NB4 (cell line): ENCODE data around the gene KIAA1586.

Experiments used
- DNase-seq: peaks from one replicate; pipeline ENCODE4 v3.0.0; 2010; ENCODE audit warnings: low read depth
- H3K4me3 ChIP-seq: one replicate; pipeline ENCODE4 v1.5.1; 2011; ENCODE audit warnings: mild to moderate bottlenecking, low read depth, low read length, moderate library complexity
- MAX ChIP-seq: IDR thresholded peaks from 2 replicates; pipeline ENCODE4 v1.6.1; 2011; ENCODE audit warnings: low read depth, low read length
- MYC ChIP-seq: IDR thresholded peaks from 2 replicates; pipeline ENCODE4 v1.6.1; 2011; ENCODE audit warnings: low read depth, low read length
- POLR2A ChIP-seq: IDR thresholded peaks from 2 replicates; pipeline ENCODE4 v1.6.1; 2011; ENCODE audit warnings: mild to moderate bottlenecking; ENCODE audit not compliant: insufficient read length; ENCODE audit errors: extremely low read depth
- TF ChIP-seq, protein P1 (sequence below): IDR thresholded peaks from one replicate; pipeline ENCODE4 v1.5.1; 2012; ENCODE audit warnings: low read depth, low read length

KIAA1586 gene

DNA sequence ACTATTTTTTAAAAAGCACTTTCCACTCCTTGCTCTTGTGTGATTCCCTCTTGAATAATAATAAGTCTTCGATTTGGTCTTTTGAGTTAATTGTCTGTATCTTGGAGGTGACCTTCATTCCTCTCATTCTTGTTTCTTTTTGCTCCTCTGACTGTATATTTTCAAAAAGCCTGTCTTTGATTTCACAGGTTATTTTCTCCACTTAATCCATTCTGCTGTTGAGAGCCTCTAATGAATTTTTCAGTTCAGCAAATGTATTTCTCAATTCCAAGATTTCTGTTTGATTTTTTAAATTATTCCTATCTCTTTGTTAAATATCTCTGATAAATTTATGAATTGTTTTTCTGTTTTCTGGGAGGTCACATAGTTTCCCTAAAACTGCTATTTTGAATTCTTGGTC is 21.7 kb upstream of the KIAA1586 start:
- no peak overlapping the region for H3K4me3 ChIP-seq
- DNase-seq: no peak
- TF ChIP-seq MYC (no peak), POLR2A (no peak), MAX (no peak)
- TF ChIP-seq, protein P1, sequence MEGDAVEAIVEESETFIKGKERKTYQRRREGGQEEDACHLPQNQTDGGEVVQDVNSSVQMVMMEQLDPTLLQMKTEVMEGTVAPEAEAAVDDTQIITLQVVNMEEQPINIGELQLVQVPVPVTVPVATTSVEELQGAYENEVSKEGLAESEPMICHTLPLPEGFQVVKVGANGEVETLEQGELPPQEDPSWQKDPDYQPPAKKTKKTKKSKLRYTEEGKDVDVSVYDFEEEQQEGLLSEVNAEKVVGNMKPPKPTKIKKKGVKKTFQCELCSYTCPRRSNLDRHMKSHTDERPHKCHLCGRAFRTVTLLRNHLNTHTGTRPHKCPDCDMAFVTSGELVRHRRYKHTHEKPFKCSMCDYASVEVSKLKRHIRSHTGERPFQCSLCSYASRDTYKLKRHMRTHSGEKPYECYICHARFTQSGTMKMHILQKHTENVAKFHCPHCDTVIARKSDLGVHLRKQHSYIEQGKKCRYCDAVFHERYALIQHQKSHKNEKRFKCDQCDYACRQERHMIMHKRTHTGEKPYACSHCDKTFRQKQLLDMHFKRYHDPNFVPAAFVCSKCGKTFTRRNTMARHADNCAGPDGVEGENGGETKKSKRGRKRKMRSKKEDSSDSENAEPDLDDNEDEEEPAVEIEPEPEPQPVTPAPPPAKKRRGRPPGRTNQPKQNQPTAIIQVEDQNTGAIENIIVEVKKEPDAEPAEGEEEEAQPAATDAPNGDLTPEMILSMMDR: no peak

DNA sequence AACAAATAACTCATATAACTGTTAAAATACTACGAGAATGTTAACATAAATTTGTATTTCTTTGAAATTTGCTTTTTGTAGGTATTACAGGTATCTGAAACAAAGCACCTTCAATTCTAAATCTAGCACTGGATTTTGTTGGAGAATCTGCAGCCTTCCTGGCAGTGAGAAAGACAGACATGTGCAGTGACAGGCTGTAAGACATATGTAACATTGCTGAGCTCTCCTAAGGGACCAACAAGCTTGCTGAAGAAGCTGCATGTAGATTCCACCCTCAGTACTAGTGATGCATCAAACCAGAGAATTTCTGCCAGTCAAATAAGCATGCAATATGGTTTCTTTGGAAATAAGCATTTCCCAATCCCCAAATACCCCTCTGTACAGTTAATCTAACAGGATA is 20.5 kb upstream of the KIAA1586 start:
- no peak for DNase-seq
- H3K4me3 ChIP-seq: no peak overlapping the region
- TF ChIP-seq MAX (no peak), MYC (no peak), POLR2A (no peak)
- TF ChIP-seq, protein P1: no peak

GRCh38 chr6:57027301-57027700 is 19.2 kb upstream of the KIAA1586 start:
- DNase-seq: no peak
- H3K4me3 ChIP-seq: no peak overlapping the region
- TF ChIP-seq MYC (no peak), MAX (no peak), POLR2A (no peak)
- TF ChIP-seq, protein P1: no peak

- TF ChIP-seq MYC (no peak), POLR2A (no peak), MAX (no peak)
- TF ChIP-seq, protein P1: no peak
- no peak for DNase-seq
Observed at GRCh38 chr6:57029213-57029612, 17.3 kb upstream of the KIAA1586 start.

GRCh38 chr6:57033228-57033627 is 13.3 kb upstream of the KIAA1586 start:
- no peak overlapping the region for H3K4me3 ChIP-seq
- DNase-seq: no peak
- TF ChIP-seq, protein P1: no peak

More at GRCh38 chr6:57029213-57029612, 17.3 kb upstream of the KIAA1586 start:
- no peak overlapping the region for H3K4me3 ChIP-seq

GRCh38 chr6:57035549-57035948 is 10.9 kb upstream of the KIAA1586 start:
- H3K4me3 ChIP-seq: no peak overlapping the region
- no peak for DNase-seq
- TF ChIP-seq MYC (no peak), POLR2A (no peak), MAX (no peak)
- TF ChIP-seq, protein P1: no peak
